GM18907 (cell line): ENCODE data around the gene ARFGAP3.

Source experiments
- ATAC-seq: cut with Tn5 transposase; IDR thresholded peaks from one replicate; pipeline ENCODE4 v1.9.1; 2021; ENCODE audit warnings: mild to moderate bottlenecking, moderate library complexity; ENCODE audit not compliant: unreplicated experiment

ARFGAP3 gene

DNA sequence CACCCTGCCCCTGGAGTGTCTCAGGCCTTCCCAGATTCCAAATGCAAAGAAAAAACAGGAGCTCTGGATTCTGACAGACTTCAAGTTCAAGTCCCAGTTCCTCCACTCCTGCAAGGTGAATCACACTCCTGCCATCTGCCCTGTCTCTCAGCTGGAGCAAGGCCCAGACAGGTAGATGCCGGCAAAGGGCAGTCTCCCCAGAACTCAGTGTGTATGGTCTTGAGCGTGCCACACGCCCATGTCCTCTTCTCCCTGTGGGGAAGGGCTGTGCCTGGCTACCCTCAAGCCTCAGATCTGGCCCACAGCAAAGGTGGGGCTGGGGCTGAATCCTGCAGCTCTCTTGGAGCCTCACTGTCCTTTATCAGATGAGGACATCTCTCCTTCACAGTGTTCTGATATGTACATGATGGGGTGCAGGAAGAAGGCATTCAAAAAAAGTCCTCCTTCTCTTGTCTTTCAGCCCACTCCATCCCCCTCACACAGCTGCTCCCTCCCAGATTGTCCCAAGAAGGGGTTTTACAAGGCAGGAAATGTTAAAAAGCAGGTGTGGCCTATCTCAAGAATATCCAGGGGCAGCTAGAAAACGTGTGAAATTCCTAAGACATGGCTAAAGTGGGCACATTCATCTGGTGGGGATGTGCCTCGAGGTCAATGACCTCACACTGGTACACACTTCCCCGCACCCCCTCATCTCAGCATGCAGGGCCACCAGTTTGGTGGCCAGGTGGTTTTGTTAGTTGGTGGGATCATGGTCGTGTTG lies 27.7 kb upstream of the ARFGAP3 start:
- ATAC-seq, result no peak

DNA sequence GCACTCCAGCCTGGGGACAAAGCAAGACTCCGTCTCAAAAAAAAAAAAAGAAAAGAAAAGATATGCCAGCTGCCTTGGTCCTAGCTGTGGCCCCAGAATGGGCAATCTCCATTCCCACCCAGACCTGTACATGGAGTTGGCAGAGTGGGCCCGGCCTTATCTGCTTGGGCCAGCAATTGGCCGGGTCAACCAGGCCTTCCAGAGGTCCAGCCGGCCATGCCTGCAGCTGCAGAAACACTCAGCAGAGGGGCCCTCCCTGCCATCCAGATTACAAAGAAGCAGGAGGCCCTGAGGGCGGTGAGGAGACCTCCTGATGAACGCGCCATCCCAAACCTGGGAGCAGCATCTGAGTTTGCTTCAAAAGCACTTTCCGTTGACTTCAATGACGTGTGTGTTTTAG lies 26.9 kb upstream of the ARFGAP3 start:
- no peak for ATAC-seq

DNA sequence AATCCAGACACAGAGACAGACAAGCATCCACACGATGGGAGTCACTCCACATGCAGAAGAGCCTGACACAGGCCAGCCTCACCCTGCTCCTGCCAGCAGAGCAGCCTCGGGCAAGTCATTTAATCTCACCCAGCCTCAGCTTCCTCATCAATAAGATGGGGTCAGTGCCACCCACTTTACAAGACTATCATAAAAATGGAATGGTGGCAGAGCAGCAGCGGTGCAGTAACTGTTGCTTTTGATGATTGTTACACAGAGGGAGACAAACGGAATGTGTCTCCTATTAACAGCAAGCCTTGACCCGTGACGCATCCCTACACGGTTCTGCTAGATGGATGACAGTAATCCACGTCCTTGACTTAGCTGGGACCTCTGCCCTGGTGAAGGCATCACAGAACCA lies 26.0 kb upstream of the ARFGAP3 start:
- no peak for ATAC-seq

DNA sequence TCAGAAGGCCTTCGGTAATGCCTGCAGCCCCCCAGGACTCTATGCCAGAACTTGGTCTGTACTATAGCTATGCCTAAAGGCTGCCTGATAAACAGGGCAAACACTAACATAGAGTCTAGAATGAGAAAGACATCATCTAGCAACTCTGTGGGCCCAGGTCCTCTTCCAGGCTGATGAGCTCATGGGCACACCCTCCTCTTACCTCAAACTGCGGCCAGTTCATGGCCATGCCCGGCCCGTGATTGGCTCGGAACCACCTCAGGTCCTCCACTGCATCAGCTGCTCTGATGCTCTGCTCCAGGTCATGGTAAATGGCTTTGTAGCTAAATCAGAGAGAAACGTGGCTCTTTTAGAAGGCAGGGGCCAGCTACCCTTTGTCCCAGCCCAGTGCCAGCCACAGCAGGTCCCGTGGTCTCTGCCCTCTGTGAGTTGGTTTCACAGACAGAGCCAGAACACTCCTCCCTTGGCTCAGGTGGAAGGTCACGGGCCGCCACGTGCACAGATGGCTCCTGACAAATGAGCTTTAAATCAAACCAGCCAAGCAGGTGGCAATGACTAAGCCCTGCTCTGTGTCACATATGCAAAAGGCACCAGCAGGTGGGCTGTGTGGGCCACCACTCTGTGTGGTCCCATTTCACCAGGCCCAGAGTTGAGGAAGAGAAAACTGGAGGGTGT lies 25.0 kb upstream of the ARFGAP3 start:
- ATAC-seq, result no peak

DNA sequence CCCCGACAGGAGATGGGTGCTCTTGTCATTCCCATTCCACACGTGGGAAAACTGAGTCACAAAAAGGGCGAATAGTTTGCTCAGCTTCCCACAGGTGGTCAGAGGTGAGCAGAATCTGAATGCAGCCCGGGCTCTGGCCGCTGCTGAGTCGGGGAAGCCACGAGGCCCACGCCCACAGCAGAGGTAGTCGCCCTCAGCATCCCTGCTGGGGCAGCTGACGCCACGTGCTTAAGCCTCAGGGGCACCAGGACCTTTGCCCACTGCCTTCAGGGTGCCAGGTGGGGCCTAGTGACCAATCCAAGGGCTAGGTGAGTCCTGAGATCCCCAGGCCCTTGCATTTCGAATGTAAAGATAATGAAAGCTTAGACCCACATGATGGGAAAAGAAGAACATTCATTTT lies 24.2 kb upstream of the ARFGAP3 start:
- ATAC-seq, result no peak

DNA sequence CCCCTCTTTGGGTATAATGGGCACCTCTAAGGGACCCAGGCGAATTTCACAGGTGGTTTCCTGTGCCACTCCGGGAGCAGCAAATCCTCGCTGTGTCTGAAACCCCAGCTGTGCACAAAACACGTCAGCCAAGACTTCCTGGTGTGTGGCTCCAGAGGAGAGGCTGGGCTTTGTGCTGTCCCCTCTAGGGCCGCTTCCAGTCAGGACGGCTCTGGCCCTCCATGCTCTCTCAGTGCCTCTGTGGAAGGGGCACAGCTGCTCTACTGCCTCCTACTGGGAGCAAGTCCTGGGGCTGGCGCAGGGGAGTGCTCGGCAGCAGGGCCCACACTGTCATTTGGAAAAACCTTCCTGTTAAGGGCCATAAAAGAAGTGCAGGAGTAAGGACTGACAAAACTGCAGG lies 23.7 kb upstream of the ARFGAP3 start:
- no peak for ATAC-seq

DNA sequence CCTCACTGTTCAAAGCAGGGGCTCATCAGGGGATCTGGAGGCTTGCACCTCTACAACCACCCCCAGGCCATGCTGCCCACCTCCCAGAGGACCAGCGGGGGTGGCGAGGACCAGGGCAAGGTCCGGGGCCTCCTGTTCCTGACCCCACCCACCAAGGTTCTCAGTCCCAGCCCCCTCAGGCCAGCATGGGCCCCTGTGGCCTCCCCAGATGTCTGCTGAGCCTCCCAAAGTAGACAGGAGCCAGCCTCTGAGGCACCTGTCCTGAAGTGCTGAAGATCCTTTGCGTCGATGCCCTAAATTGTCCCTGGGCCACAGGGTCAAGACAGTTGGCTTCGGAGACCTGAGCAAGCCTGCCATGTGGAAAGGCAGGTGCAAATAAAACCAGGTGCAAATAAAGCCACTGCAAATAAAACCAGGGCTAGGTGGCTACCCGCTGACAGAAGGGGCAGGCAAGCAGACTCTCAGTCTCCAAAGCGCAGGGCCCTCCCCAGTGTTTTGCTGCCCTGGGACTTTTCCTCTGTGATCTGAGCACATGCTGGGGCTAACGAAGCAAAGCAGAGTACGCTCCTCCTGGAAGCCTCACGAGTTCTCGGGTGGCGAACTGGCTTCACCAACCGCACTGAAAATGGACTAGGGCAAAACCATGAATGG lies 22.4 kb upstream of the ARFGAP3 start:
- no peak for ATAC-seq

DNA sequence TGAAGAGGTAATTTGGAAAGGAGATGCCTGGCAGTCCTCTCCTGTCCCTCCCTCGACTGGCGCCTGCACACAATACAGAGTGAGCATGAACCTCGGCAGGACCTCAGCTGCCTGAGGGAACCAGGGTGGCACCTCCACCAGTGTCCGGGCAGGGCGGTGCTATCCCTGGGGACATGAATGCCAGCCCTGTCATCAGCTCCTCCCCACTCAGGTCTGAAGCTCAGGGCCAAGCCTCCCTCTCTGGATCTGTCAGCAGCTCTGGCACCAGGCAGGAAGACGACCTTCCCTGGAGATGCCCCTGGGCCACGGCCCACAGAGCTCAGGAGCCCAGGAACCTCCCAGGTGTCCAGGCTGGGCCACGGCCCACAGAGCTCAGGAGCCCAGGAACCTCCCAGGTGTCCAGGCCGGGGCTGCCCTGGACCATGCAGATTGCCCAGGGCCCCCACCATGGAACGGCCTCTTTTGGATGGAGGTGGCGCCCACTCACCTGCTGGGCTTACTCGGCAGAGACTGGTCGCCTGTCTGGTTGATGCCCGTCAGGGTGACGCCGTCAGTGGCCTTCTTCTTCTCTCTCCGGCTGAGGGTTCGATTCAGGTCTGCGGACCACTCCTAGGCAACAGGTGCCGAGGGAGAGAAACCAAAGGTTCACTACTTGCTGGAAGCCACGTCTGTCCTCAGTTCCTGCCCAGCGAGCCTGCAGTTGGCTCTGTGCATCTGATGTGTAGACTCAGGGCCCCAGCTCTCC lies 21.7 kb upstream of the ARFGAP3 start:
- no peak for ATAC-seq

DNA sequence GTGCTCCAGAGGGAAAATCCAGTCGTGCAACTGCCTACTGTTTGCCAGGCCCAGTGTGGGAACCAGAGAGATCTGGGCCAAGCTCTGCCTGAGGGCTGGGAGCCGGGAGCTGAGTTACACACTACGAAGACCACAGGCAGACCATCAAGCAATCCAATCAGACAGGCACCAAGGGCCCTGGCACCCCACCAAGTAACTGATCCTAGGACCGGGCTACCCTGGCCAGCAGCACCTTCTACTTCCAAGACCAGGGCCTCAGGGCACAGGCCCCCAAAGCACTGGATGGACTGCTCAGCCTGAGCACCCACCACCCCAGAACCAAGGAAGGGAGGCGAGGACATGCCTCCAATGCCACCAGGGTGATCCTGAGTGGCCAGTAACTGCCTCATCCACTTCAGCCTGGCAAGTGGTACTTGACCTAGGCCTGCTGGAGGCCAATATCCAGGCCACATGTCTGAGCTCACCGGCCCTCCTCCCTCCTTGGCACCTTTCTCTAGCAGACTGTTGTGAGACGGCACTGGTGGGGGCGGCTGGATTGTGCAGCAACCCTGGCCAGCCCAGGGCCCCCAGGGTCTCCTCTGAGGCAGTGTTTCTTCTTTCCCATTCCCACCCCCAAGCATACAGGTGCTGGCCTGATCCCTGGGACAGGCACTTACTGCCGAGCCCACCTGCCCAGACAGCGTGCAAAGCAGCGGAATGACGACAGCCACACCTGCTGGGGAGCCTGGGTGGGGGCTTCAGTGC lies 20.7 kb upstream of the ARFGAP3 start:
- no peak for ATAC-seq

DNA sequence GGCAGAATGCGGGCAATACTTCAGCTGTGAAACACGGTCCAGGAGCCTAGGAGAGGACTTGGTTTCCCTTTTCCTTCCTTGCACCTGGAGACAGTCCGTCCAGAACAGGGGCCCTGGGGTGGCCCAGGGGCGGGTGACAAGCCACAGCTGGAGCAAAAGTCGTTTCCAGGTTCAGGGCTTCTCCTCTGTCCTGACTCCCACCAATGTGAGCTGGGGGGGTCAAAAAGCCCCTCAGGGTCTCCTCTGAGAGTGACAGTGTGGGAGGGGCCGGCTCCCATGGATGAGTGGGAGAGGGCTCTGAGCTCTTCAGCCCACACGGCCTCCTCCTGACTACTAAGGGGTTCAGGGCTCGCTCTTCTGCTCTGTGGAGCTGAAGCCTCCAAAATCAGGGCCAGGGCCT lies 20.1 kb upstream of the ARFGAP3 start:
- ATAC-seq, result no peak

DNA sequence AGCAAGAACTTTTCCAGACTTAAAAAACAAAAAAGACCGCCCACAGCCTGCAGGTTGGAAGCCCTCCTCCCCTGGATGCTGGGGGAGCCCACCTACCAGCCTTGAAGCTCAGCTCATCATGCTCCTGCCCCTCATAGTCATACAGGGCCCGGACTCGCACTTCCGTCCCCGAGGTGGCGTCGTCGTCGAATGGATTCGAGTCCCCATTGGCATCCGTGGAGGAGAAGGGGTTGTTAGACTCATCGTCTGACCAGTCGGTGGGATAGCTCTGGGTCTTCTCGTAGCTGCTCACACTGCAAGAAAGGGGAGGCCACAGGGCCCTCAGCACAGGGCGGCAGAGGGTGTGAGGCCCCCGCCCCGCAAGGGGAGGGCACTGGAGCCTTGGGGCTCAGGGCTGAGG lies 19.0 kb upstream of the ARFGAP3 start:
- ATAC-seq, result no peak

DNA sequence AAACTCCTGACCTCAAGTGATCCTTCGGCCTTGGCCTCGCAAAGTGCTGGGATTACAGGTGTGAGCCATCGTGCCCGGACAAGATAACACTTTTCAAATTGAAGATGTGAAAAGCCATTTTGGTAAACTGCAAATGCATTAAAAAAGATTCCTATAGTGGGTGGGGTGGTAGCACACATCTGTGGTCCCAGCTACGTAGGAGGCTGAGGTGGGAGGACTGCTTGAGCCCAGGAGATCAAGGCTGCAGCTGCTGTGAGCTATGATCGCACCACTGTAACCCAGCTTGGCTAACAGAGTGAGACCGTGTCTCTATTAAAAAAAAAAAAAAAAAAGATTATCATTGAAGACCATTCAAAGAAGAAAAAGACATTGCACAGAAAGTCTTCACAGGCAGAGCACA lies 16.9 kb upstream of the ARFGAP3 start:
- ATAC-seq, result no peak

DNA sequence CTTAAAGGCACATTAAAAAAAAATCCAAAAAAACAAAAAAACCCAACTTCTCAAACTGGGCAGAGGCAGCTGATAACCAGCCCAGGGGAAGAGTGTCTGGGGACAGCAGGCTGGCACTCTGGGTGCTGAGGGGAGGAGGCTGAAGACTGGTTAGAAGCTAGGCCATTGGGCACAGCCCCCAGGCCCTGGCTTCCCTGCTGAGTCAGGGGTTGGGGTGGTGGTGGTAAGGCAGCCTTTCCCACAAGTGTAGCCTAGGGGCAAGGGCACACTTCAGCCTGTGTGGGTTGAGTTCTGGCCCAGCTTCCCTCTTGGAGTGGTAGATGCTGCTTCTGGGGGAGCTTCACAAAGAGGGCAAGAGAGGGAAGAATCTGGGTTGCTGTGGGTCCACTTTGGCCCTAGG lies 16.3 kb upstream of the ARFGAP3 start:
- no peak for ATAC-seq

DNA sequence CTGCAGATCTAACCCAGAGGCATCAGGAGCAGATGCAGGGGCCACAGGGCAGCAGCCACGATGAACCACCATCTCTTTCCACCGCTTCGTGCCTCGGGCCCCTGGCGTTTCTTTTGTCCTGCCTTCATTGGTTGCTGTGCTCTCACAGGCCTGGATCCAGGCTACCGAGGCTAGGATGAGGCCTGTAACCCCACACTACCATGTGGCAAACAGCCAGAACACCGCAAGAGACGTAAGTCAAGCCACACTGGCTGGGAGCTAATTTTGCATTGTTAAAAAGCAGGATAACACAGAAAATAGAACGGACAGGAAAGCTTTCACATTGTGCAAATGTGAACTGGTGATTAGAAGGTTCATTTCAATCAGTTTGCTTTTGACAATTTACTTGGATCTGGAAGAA lies 15.7 kb upstream of the ARFGAP3 start:
- no peak for ATAC-seq

DNA sequence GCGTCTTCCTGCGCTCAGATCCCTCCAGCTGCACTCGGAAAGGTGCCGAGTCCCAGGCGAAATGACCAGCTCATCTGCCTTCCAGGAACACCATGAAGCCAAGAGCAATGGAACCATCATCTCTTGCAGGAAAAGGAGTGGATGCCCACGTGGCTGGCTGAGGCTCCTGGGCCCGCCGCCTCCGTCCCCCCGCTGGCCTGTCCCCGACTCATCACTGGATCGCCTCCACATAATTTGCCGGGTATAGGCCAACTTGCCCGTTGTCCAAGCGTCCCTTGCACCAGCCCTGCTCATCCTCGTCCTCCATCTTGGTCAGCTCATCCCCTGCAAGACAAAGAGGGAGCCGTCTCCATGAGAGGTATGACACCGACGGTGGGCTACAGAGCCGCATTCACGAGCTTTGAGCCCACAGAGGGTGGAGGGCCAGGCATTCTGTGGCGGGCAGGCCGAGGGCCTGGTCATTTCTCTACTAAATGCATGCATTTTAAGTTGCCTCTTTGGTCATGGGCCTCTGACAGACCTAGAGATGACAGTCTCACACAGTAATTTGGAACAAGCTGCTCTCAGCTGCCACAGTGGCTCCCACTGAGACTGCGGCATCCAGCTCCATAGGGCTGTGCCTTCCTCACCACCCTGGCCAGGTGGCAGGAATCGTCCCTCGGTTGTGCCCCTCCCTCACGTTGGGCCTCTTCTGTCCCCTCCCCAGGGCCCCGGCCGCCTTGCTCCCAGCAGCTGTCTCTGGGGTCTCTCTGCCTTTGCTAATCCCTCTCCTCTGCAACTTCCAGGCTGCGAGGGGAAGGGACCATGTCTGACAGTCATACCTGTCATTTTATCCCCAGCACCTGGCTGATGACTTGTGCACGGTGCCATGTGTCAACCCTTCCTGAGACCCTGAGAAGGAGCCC lies 14.3 kb upstream of the ARFGAP3 start:
- ATAC-seq, result no peak

DNA sequence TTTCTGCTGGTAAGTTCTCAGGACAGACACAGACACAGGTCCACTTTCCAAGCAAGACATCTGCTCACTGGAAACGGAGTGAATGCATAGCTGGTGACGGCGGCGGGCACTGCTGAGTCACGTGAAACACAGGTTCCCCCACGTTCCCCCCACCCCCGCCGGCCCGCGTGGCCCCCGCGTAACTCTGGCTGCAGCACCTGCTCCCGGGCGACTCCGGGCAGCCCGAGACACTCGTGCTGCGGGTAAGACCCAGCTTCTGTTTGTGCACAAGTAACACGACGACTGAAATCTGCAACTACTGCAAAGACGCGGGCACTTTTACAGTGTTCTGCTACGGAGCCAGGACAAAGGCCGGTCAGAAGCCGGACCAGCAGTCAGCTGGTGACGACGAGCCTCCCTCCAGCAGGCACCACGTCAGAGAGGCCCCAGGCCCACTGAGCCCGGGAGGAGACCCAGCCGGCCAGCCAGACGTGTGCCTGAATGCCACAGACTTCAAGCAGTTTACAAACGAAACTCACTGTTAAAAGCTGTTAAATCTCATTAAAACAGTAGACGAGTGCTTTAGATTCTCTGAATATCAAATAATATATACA lies 12.9 kb upstream of the ARFGAP3 start:
- no peak for ATAC-seq

DNA sequence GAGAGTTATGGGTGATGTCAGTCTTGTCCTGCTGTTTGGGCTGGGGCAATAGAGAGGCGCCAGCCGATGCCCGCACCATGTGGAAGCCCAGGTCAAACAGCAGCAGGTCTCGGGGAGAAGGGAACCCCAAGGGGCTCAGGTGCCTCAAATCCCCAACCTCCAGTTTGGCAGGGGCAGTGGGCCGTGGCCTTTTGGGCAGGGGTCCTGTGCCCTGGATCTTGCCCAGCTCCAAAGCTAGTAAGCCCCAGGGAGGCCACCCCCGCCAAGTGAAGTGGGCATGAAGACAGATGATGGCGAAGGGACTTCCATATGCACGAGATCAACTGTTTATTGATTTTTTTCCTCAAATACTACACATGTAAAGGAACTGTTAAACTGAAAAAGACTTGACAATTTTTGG lies 12.4 kb upstream of the ARFGAP3 start:
- ATAC-seq, result no peak

DNA sequence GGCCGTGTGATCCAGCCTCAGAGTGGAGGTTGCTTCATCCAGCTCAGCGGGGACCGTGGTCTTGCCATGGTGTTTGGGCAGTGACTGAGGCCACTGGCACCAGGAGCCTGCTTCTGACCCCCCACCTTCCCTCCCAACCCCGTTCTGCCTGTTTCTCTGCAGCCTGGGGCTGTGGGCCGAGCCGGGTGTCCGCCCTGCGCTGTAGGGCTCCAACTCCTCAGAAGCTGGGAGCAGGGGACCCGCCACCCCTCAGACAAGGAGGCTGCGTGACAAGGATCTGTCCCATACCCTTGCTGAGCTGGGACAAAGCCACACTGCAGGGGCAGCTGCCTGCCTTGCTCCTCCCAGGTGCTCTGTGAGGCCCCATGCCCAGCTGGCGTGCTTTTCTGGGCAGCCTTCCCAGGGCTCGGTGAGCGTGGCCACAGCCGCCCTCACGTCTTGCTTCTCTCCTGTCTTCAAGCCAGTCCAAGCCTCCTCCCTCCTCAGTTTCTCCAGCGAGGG lies 11.7 kb upstream of the ARFGAP3 start:
- ATAC-seq, result no peak

DNA sequence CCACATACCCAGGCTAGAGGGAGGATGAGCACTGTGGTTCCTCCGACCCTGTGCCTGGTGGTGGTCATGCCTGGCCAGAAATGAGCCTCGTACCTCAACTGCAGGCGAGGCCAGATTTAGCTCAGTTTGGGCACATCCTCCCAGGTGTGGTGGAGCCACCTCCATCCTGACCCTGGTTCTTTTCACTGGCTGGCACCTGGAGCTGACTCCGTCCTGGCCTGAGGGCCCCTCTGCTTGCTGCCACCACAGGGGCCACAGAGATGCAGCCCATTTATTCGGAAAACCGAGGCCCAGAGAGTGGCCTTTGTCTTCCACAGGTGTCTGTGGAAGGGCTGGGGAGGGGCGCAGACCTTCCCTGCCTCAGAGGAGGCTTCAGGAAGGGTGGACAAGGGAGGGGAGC lies 9.0 kb upstream of the ARFGAP3 start:
- no peak for ATAC-seq
